ENCODE measurements around the gene INSC. TPM values are rescaled to one million over a fixed set of nuclear protein-coding genes. Genes with fewer than 3 reads are reported as not detected.

INSC gene
- total RNA-seq, 4 donors from 2014 or later, result 1.3 to 11.4 (median 2.6) TPM

DNA sequence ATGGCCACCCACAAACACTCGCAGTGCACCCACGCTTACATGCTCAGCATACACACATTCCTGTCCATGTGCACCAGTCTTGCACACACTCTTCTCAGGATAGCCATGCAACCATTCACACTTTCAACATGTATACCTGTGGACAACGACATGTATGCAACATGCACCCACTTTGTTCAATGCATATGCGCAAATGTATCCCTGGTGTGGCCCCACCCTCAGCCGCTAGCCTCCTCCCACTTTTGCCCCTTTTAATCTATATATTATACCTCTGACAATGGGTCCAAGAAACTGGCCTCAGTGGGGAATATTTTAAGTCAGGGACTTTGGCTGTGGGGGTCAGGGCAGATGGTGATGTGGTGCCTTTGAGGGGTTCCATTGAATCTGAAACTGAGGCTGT is 963 bp downstream of the INSC start:
- H3K9me3 ChIP-seq, result no peaks in the 10 kb centered on the region
- H3K36me3 ChIP-seq, result no peaks in the 10 kb centered on the region
- H3K4me1 ChIP-seq, result peaks cover 0 to 19% (median 0%) of the 10 kb centered on the region in 3 donors
- TF ChIP-seq POLR2A (IDR thresholded peaks at IDR 0.05), result no peak
- TF ChIP-seq EP300 (IDR thresholded peaks at IDR 0.05), result no peak
- TF ChIP-seq POLR2AphosphoS5 (IDR thresholded peaks at IDR 0.05), result no peak
- TF ChIP-seq, protein P1, sequence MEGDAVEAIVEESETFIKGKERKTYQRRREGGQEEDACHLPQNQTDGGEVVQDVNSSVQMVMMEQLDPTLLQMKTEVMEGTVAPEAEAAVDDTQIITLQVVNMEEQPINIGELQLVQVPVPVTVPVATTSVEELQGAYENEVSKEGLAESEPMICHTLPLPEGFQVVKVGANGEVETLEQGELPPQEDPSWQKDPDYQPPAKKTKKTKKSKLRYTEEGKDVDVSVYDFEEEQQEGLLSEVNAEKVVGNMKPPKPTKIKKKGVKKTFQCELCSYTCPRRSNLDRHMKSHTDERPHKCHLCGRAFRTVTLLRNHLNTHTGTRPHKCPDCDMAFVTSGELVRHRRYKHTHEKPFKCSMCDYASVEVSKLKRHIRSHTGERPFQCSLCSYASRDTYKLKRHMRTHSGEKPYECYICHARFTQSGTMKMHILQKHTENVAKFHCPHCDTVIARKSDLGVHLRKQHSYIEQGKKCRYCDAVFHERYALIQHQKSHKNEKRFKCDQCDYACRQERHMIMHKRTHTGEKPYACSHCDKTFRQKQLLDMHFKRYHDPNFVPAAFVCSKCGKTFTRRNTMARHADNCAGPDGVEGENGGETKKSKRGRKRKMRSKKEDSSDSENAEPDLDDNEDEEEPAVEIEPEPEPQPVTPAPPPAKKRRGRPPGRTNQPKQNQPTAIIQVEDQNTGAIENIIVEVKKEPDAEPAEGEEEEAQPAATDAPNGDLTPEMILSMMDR (IDR thresholded peaks at IDR 0.05), result no peak
- H3K27me3 ChIP-seq, result peaks cover 26% of the 10 kb centered on the region
- no peak for ATAC-seq
- peak overlapping the region in 1 of 4 donors; percentile 20 for H3K27ac ChIP-seq
- peak overlapping the region in 1 of 2 donors; percentile 47 for H3K4me3 ChIP-seq
- WGBS, 2 donors (ENCODE audit: low coverage in 1 of 2), result 84 to 93% methylated on average over 3 to 5 of the region's 5 CpGs

DNA sequence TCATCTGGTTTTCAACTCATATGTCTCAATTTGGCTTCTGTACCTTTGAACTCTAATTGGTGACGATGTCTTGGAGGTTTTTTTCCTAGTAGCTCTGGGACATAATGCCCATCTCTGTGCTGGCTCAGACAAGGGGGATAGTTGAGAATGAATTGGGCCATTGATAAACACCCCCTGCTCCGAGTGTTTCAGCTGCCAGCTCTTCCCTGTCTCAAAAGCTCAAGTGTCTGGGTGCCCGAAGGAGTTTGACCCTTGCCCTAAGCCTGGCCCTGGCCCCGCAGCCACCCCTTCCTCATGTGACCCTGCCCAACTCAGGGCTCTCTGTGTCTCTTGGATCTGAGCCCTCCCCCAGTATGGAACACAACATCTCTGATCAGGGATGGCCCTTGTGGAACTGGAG is 3.0 kb downstream of the INSC start:
- Histone ChIP-seq H3K36me3 (no peaks in the 10 kb centered on the region), H3K27me3 (peaks cover 26% of the 10 kb centered on the region), H3K4me3 (no peak overlapping the region), H3K27ac (no peak overlapping the region), H3K9me3 (no peaks in the 10 kb centered on the region), H3K4me1 (peaks cover 0 to 12% (median 0%) of the 10 kb centered on the region in 3 donors)
- TF ChIP-seq, protein P1 (IDR thresholded peaks at IDR 0.05), result no peak
- no peak for TF ChIP-seq POLR2AphosphoS5 (IDR thresholded peaks at IDR 0.05)
- TF ChIP-seq EP300 (IDR thresholded peaks at IDR 0.05), result no peak
- TF ChIP-seq POLR2A (IDR thresholded peaks at IDR 0.05), result no peak
- WGBS, 2 donors (ENCODE audit: low coverage in 1 of 2), result 86 to 95% methylated on average over 1 to 4 of the region's 4 CpGs
- ATAC-seq, result no peak

DNA sequence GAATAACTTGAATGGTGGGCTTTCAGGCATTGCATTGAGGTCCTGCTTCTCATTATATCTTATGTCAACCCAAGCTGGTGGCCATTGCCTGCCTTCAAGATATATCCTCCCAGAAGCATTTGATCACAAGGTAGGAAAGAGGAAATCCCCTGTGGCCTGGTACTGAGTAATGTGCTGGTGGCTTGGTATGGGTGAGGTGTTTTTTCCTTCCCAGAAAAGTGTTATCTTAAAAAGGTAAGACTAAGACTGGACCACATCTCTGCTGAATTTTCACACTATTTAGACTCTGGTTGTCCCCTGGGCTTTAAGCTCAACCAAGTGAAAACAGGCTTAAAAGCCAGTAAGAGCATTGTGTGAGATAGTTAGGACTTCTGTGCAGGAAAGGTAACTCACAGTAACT is 3.7 kb downstream of the INSC start:
- ATAC-seq, result no peak
- Histone ChIP-seq H3K4me1 (peaks cover 0 to 12% (median 0%) of the 10 kb centered on the region in 3 donors), H3K9me3 (no peaks in the 10 kb centered on the region), H3K27me3 (peaks cover 26% of the 10 kb centered on the region), H3K4me3 (no peak overlapping the region), H3K36me3 (no peaks in the 10 kb centered on the region), H3K27ac (no peak overlapping the region)
- TF ChIP-seq POLR2A (IDR thresholded peaks at IDR 0.05), result no peak
- TF ChIP-seq, protein P1 (IDR thresholded peaks at IDR 0.05), result no peak

DNA sequence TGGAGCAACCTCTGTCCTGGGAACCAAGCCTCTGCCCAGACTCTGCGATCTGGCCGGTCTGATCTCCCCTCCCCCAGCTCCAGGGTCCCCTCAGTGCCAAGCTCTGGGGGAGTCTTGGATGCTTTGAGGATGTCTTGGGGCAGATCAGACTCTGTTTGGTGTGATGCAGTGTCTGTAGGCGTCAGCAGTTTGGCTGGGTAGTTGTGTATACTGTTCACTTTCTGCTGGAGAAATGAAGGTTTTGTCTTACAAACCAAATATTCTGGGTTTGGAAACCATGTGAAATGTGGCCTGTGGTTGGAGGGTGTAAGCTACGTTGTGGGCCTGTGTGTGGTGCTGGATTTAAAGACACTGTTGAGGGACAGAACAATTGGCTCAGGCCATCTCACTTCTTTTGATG is 4.6 kb downstream of the INSC start:
- Histone ChIP-seq H3K9me3 (no peaks in the 10 kb centered on the region), H3K27ac (peak overlapping the region in 1 of 4 donors; percentile 1), H3K4me3 (no peak overlapping the region), H3K27me3 (peaks cover 22% of the 10 kb centered on the region), H3K36me3 (no peaks in the 10 kb centered on the region), H3K4me1 (peaks cover 0 to 8% (median 0%) of the 10 kb centered on the region in 3 donors)
- TF ChIP-seq, protein P1 (IDR thresholded peaks at IDR 0.05), result no peak
- TF ChIP-seq POLR2A (IDR thresholded peaks at IDR 0.05) (no peak), POLR2AphosphoS5 (IDR thresholded peaks at IDR 0.05) (no peak), EP300 (IDR thresholded peaks at IDR 0.05) (no peak)
- ATAC-seq, result no peak
- WGBS, 2 donors (ENCODE audit: low coverage in 1 of 2), result 63% methylated on average over 3 of the region's 4 CpGs; no CpG with 5 or more reads in 1 of the 2 donors

DNA sequence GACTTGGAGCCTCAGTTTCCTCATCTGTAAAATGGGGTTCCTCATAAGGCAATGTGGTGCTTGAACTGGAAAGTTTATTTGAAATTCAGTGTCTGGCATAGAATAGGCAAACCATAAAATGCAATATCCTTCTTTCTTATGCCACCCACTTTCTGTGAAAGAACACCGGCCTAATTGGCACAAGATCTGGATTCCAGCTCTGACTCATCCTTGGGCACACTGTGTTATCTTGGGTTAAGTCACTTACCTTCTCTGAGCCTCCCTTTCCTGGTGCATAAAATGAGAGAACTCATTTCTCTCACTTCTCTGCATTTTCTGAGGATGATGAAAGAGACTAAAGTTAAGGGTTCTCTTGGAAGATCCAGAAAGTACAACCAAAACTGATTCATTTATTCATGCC is 5.1 kb downstream of the INSC start:
- WGBS, 2 donors (ENCODE audit: low coverage in 1 of 2), result 50 to 57% methylated on average over 1 of the region's 1 CpG
- ATAC-seq, result no peak
- Histone ChIP-seq H3K36me3 (no peaks in the 10 kb centered on the region), H3K4me1 (peaks cover 0 to 4% (median 0%) of the 10 kb centered on the region in 3 donors), H3K27me3 (peaks cover 17% of the 10 kb centered on the region), H3K9me3 (no peaks in the 10 kb centered on the region), H3K27ac (no peak overlapping the region), H3K4me3 (no peak overlapping the region)
- no peak for TF ChIP-seq EP300 (IDR thresholded peaks at IDR 0.05)
- TF ChIP-seq, protein P1 (IDR thresholded peaks at IDR 0.05), result no peak
- no peak for TF ChIP-seq POLR2AphosphoS5 (IDR thresholded peaks at IDR 0.05)
- no peak for TF ChIP-seq POLR2A (IDR thresholded peaks at IDR 0.05)

All from gastroesophageal sphincter (tissue), 4 donors.